B cell (primary cell): ENCODE data around the gene TMEM203. TPM values are rescaled to one million over a fixed set of nuclear protein-coding genes. Genes with fewer than 3 reads are reported as not detected.

Experiments used
- ATAC-seq: fragments of 200-7000 bp; cut with Tn5 transposase; one replicate; pipeline ENCODE4 v1.10.0; 2021; ENCODE audit warnings: low read depth, mild to moderate bottlenecking, moderate number of reproducible peaks, moderate library complexity
- CTCF ChIA-PET: fragments of 350-600 bp; sonication (Branson Sonifier 250); formaldehyde crosslinking; loops from one replicate; lab custom pipeline; 2021; ENCODE audit warnings: antibody characterized with exemption, inconsistent platforms; lab: Charles Lee
- POLR2A ChIA-PET: fragments of 350-600 bp; sonication (Branson Sonifier 250); formaldehyde crosslinking; loops from one replicate; lab custom pipeline; 2021; ENCODE audit warnings: antibody characterized with exemption; lab: Charles Lee
- DNase-seq: peaks from one replicate; pipeline ENCODE4 v3.0.0; 2013
- H2AFZ ChIP-seq: 2 replicates; pipeline ENCODE4 v1.6.1; 2012; ENCODE audit warnings: mild to moderate bottlenecking, low read depth, low read length; ENCODE audit not compliant: insufficient read depth, poor library complexity, severe bottlenecking
- H3K27ac ChIP-seq, 2 donors: 1 replicate in 1 of 2; 2 replicates in 1 of 2; pipeline ENCODE4 v1.5.1; 2012 to 2013; ENCODE audit warnings: low read length in 2 of 2, mild to moderate bottlenecking in 2 of 2, moderate library complexity in 1 of 2
- H3K27me3 ChIP-seq, 4 experiments: fragments of 200-600 bp in 1 of 4; sonication (generic) in 1 of 4; replicated peaks in 1 of 4; 1 replicate in 2 of 4; 2 replicates in 2 of 4; pipeline versions ENCODE4 v1.6.1 to v1.7.0; 2013 to 2016; ENCODE audit warnings: low read length in 3 of 4, mild to moderate bottlenecking in 2 of 4, mixed read lengths in 1 of 4, moderate library complexity in 1 of 4; ENCODE audit not compliant: insufficient read depth in 4 of 4, control insufficient read depth in 3 of 4; ENCODE audit errors: control extremely low read depth in 1 of 4
- H3K36me3 ChIP-seq, 2 experiments: replicated peaks in 1 of 2; 1 replicate in 1 of 2; 2 replicates in 1 of 2; pipeline versions ENCODE4 v1.6.1 to v1.7.1; 2013; ENCODE audit warnings: low read length in 1 of 2; ENCODE audit not compliant: insufficient read depth in 2 of 2, control insufficient read depth in 1 of 2; ENCODE audit errors: control extremely low read depth in 1 of 2, extremely low read depth in 1 of 2
- H3K4me1 ChIP-seq, 2 donors: fragments of 200-600 bp in 1 of 2; sonication (generic) in 1 of 2; 1 replicate in 1 of 2; 2 replicates in 1 of 2; pipeline versions ENCODE4 v1.5.1 to v1.6.1; 2013 to 2017; ENCODE audit warnings: low read length in 2 of 2; ENCODE audit not compliant: control insufficient read depth in 2 of 2, insufficient read depth in 2 of 2
- H3K4me2 ChIP-seq: replicated peaks from 2 replicates; pipeline ENCODE3; 2012; ENCODE audit warnings: mild to moderate bottlenecking, low read depth, low read length; ENCODE audit not compliant: poor library complexity, severe bottlenecking
- H3K4me3 ChIP-seq, 5 experiments: fragments of 200-600 bp in 1 of 5; sonication (generic) in 1 of 5; 1 replicate in 3 of 5; 2 replicates in 2 of 5; pipeline versions ENCODE4 v1.5.1 to v1.7.0; 2011 to 2016; ENCODE audit warnings: low read length in 4 of 5, mild to moderate bottlenecking in 4 of 5, low read depth in 2 of 5, control low read depth in 1 of 5, moderate library complexity in 1 of 5; ENCODE audit not compliant: insufficient read depth in 1 of 5; ENCODE audit errors: control extremely low read depth in 1 of 5, extremely low read depth in 1 of 5
- H3K79me2 ChIP-seq: fragments of 200-600 bp; sonication (generic); one replicate; pipeline ENCODE4 v1.6.0; 2016; ENCODE audit warnings: low read length; ENCODE audit not compliant: control insufficient read depth, insufficient read depth
- H3K9ac ChIP-seq: fragments of 200-600 bp; sonication (generic); 2 replicates; pipeline ENCODE4 v1.6.1; 2017; ENCODE audit warnings: mild to moderate bottlenecking, low read length, moderate library complexity
- H3K9me3 ChIP-seq, 3 donors: one replicate each; pipeline versions ENCODE4 v1.6.1 to v1.7.1; 2013; ENCODE audit warnings: low read length in 2 of 3; ENCODE audit not compliant: control insufficient read depth in 2 of 3, insufficient read depth in 1 of 3; ENCODE audit errors: control extremely low read depth in 1 of 3
- H4K20me1 ChIP-seq: 2 replicates; pipeline ENCODE4 v1.6.0; 2012; ENCODE audit warnings: mild to moderate bottlenecking, low read length; ENCODE audit not compliant: insufficient read depth, control insufficient read depth, poor library complexity, severe bottlenecking
- H3K27ac Mint-ChIP-seq: one replicate; pipeline ENCODE4 v1.8.0; 2021; ENCODE audit warnings: mixed read lengths
- H3K27me3 Mint-ChIP-seq: one replicate; pipeline ENCODE4 v1.8.0; 2021; ENCODE audit warnings: mixed read lengths
- H3K4me1 Mint-ChIP-seq: one replicate; pipeline ENCODE4 v1.8.0; 2021; ENCODE audit warnings: mixed read lengths
- H3K4me3 Mint-ChIP-seq: one replicate; pipeline ENCODE4 v1.8.0; 2021; ENCODE audit warnings: mixed read lengths
- H3K9me3 Mint-ChIP-seq: one replicate; pipeline ENCODE4 v1.8.0; 2022; ENCODE audit warnings: mixed read lengths; ENCODE audit not compliant: insufficient read depth
- EZH2 ChIP-seq: IDR thresholded peaks from 2 replicates; pipeline ENCODE4 v1.6.1; 2012; ENCODE audit warnings: borderline replicate concordance, low read depth, mild to moderate bottlenecking, moderate library complexity, low read length; ENCODE audit not compliant: insufficient read depth, poor library complexity, severe bottlenecking
- WGBS: methylation state at CpG from one replicate; pipeline ENCODE4 v1.1.5; 2013; ENCODE audit warnings: missing lambda C conversion rate; ENCODE audit not compliant: insufficient coverage; 5-methylcytosine and 5-hydroxymethylcytosine counted together
- intact Hi-C: fragments of 100-400 bp; cut with micrococcal nuclease; formaldehyde crosslinking; loops from one replicate; pipeline ENCODE4 v1.10.0; 2022
- polyA plus RNA-seq: library from polyadenylated mRNA; depleted of rRNA; stranded (reverse); fragments of >200 nt; gene quantifications from 2 replicates; pipeline ENCODE4 v1.2.3, GENCODE V29; 2012
- total RNA-seq, 2 donors: library from RNA; stranded (reverse); fragments of 120-200 nt in 1 of 2; gene quantifications; 1 replicate in 1 of 2; 2 replicates in 1 of 2; pipeline versions ENCODE4 v1.2.3 to v1.2.4, GENCODE V29; 2013 to 2022
- TF ChIP-seq, protein P1 (sequence below): fragments of 200-600 bp; IDR thresholded peaks from one replicate; pipeline ENCODE4 v1.8.0; 2022; ENCODE audit warnings: antibody characterized with exemption, mild to moderate bottlenecking

TMEM203 gene
- total and polyA plus RNA-seq, 2 donors (not counting 1 experiment from before 2014, with no cell fraction given) = 20.6 to 35.7 TPM

DNA sequence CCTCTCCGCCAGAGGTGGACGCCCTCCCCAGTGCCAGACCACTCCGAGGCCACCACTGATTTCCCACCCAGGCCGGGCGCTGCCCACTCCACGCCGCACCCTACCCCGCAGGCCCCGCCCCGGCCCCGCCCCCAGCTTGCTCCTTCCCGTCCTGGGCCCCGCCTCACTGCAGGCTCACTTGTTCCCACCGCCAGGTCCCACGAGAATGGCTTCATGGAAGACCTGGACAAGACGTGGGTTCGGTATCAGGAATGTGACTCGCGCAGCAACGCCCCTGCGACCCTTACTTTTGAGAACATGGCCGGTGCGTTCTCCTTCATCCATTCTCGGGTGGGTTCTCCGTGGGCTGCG is 42.1 kb downstream of the TMEM203 start:
- DNase-seq (no peak), ATAC-seq (no peak)
- intact Hi-C loops = no loop called here
- H3K27me3 Mint-ChIP-seq = peaks cover 39% of the 10 kb centered on the region
- H3K9me3 ChIP-seq = peaks cover 0 to 23% (median 0%) of the 10 kb centered on the region in 3 donors
- no peak overlapping the region for H3K27ac ChIP-seq
- 61% methylated on average over 25 of the region's 26 CpGs for WGBS
- H3K27ac Mint-ChIP-seq = peak overlapping the region; percentile 20
- H3K4me1 ChIP-seq = peaks cover 14 to 34% of the 10 kb centered on the region in 2 donors
- peak overlapping the region; percentile 35 for H3K4me2 ChIP-seq
- H3K36me3 ChIP-seq = no peaks in the 10 kb centered on the region
- peaks cover 15% of the 10 kb centered on the region for H3K4me1 Mint-ChIP-seq
- no peak overlapping the region for H3K4me3 ChIP-seq
- no peaks in the 10 kb centered on the region for H3K79me2 ChIP-seq
- H3K4me3 Mint-ChIP-seq = peak overlapping the region; percentile 16
- no peak overlapping the region for H2AFZ ChIP-seq
- no peak overlapping the region for H3K9ac ChIP-seq
- ChIA-PET CTCF (no interaction called here), POLR2A (no interaction called here)
- TF ChIP-seq EZH2 = no peak
- TF ChIP-seq, protein P1, sequence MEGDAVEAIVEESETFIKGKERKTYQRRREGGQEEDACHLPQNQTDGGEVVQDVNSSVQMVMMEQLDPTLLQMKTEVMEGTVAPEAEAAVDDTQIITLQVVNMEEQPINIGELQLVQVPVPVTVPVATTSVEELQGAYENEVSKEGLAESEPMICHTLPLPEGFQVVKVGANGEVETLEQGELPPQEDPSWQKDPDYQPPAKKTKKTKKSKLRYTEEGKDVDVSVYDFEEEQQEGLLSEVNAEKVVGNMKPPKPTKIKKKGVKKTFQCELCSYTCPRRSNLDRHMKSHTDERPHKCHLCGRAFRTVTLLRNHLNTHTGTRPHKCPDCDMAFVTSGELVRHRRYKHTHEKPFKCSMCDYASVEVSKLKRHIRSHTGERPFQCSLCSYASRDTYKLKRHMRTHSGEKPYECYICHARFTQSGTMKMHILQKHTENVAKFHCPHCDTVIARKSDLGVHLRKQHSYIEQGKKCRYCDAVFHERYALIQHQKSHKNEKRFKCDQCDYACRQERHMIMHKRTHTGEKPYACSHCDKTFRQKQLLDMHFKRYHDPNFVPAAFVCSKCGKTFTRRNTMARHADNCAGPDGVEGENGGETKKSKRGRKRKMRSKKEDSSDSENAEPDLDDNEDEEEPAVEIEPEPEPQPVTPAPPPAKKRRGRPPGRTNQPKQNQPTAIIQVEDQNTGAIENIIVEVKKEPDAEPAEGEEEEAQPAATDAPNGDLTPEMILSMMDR = no peak
- H3K27me3 ChIP-seq = peaks cover 0 to 82% (median 30%) of the 10 kb centered on the region in 4 experiments
- H3K9me3 Mint-ChIP-seq = no peaks in the 10 kb centered on the region
- H4K20me1 ChIP-seq = no peaks in the 10 kb centered on the region

DNA sequence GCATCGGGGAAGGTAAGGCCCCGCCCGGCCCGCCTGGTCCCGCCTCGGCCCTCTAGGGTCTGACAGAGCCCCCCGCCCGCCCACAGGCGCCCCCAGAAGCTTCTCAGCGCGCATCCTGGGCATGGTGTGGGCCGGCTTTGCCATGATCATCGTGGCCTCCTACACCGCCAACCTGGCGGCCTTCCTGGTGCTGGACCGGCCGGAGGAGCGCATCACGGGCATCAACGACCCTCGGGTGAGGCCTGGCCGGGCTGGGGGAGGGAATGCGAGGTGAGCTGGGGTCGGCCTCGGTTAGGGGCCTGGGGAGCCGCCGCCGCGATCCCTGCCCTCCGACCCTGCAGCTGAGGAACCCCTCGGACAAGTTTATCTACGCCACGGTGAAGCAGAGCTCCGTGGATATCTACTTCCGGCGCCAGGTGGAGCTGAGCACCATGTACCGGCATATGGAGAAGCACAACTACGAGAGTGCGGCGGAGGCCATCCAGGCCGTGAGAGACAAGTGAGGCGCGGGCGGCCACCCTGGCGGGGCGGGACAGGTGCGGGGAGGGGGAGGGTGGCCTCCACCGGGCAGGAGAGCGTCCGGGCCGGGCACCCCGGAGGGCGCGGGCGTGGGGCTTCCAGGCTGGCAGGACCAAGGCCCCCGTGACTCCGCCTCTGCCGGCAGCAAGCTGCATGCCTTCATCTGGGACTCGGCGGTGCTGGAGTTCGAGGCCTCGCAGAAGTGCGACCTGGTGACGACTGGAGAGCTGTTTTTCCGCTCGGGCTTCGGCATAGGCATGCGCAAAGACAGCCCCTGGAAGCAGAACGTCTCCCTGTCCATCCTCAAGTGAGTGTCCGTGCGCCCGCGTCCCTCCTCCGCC is 42.7 kb downstream of the TMEM203 start:
- no peak overlapping the region for H2AFZ ChIP-seq
- Mint-ChIP-seq H3K27me3 (peaks cover 45% of the 10 kb centered on the region), H3K4me1 (peaks cover 19% of the 10 kb centered on the region), H3K9me3 (no peaks in the 10 kb centered on the region), H3K27ac (no peak overlapping the region), H3K4me3 (peak overlapping the region; percentile 13)
- H3K9ac ChIP-seq = no peak overlapping the region
- TF ChIP-seq, protein P1 = no peak
- TF ChIP-seq EZH2 = peak; percentile 17
- H4K20me1 ChIP-seq = no peaks in the 10 kb centered on the region
- H3K4me1 ChIP-seq = peaks cover 9 to 31% of the 10 kb centered on the region in 2 donors
- peak overlapping the region; percentile 35 for H3K4me2 ChIP-seq
- DNase-seq (no peak), ATAC-seq (no peak)
- no peak overlapping the region for H3K4me3 ChIP-seq
- WGBS = 32% methylated on average over 74 of the region's 74 CpGs
- H3K27me3 ChIP-seq = peaks cover 0 to 82% (median 34%) of the 10 kb centered on the region in 4 experiments
- POLR2A ChIA-PET = interaction anchor here (0.6 to 0.7 kb wide), 2 partner anchors 14 to 48 kb away, joined by 3 read pairs; no protein-coding TSS in a partner anchor
- H3K79me2 ChIP-seq = no peaks in the 10 kb centered on the region
- CTCF ChIA-PET = no interaction called here
- no peak overlapping the region for H3K27ac ChIP-seq
- H3K36me3 ChIP-seq = no peaks in the 10 kb centered on the region
- intact Hi-C loops = no loop called here
- peaks cover 0 to 27% (median 0%) of the 10 kb centered on the region in 3 donors for H3K9me3 ChIP-seq
